Ishikawa (cell line): ENCODE results near the gene NUB1.

Experiments
- CEBPB ChIP-seq: IDR thresholded peaks from 2 replicates; pipeline ENCODE4 v1.6.1; 2012
- CREB1 ChIP-seq: IDR thresholded peaks from 2 replicates; pipeline ENCODE4 v1.6.1; 2012; ENCODE audit warnings: low read depth
- EGR1 ChIP-seq: IDR thresholded peaks from 2 replicates; pipeline ENCODE4 v1.6.1; 2012
- EP300 ChIP-seq: IDR thresholded peaks from 2 replicates; pipeline ENCODE4 v1.6.1; 2012; ENCODE audit warnings: borderline replicate concordance
- FOXM1 ChIP-seq: IDR thresholded peaks from 2 replicates; pipeline ENCODE4 v1.6.1; 2012; ENCODE audit warnings: low read depth, borderline replicate concordance
- MAX ChIP-seq: IDR thresholded peaks from 2 replicates; pipeline ENCODE4 v1.6.1; 2012
- NFIC ChIP-seq: IDR thresholded peaks from 2 replicates; pipeline ENCODE4 v1.6.1; 2012
- RAD21 ChIP-seq: IDR thresholded peaks from 2 replicates; pipeline ENCODE4 v1.6.1; 2012; ENCODE audit warnings: low read depth
- REST ChIP-seq: IDR thresholded peaks from 2 replicates; pipeline ENCODE4 v1.6.1; 2012; ENCODE audit warnings: low read depth, mild to moderate bottlenecking
- TAF1 ChIP-seq: IDR thresholded peaks from 2 replicates; pipeline ENCODE4 v1.6.1; 2012; ENCODE audit warnings: low read depth, mild to moderate bottlenecking
- TCF12 ChIP-seq: IDR thresholded peaks from 2 replicates; pipeline ENCODE4 v1.6.1; 2012; ENCODE audit warnings: low read depth
- TEAD4 ChIP-seq: IDR thresholded peaks from 2 replicates; pipeline ENCODE4 v1.6.1; 2012
- YY1 ChIP-seq: IDR thresholded peaks from 2 replicates; pipeline ENCODE4 v1.6.1; 2012; ENCODE audit warnings: low read depth
- ZBTB7A ChIP-seq: IDR thresholded peaks from 2 replicates; pipeline ENCODE4 v1.6.1; 2012; ENCODE audit warnings: low read depth
- TF ChIP-seq, protein P1 (sequence below): IDR thresholded peaks from 2 replicates; pipeline ENCODE4 v1.6.1; 2012

The NUB1 gene

GRCh38 chr7:151387161-151388006 is 45.8 kb downstream of the NUB1 start:
- TF ChIP-seq ZBTB7A (no peak), RAD21 (no peak), TAF1 (no peak), EGR1 (no peak), MAX (no peak), REST (no peak), CEBPB (no peak), CREB1 (no peak), YY1 (no peak), TEAD4 (no peak), EP300 (no peak), NFIC (no peak), TCF12 (no peak)

DNA sequence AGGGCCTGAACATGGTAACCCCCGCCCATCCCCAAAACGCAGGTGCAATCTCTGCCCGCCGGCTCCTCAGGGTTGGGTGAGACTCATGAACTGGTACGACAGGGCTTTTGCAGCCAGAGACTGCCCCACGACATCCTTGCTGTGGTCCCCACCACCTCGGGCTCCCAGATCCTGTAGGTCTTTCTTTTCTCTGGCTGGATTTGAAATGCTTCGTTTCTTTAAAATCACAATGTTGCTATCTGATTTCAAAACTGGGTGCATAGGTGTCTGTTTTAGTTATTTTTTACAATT is 46.3 kb downstream of the NUB1 start:
- TF ChIP-seq TAF1: no peak
- TF ChIP-seq YY1: no peak
- no peak for TF ChIP-seq TEAD4
- no peak for TF ChIP-seq NFIC
- TF ChIP-seq EP300: no peak
- no peak for TF ChIP-seq RAD21

DNA sequence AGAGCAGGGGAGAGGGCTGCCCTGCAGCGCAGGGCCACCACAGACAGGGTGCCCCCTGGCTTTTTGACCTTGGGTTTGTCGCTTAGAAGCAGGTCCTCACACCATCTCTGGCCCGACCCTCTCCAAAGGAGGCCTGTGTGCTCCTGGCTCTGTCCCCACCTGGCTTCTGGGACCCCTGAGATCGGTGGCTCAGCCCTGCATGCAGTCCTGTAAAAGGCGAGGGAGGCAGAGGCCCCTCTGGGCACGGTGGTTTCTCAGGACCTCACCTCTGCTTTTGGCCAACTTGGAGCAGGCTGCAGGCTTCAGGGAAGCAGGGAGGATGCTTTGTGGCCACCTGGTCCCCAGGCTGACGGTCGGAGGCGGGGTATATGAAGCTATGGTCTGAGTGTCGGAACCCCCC is 46.8 kb downstream of the NUB1 start:
- TF ChIP-seq YY1: no peak
- no peak for TF ChIP-seq REST
- TF ChIP-seq, protein P1, sequence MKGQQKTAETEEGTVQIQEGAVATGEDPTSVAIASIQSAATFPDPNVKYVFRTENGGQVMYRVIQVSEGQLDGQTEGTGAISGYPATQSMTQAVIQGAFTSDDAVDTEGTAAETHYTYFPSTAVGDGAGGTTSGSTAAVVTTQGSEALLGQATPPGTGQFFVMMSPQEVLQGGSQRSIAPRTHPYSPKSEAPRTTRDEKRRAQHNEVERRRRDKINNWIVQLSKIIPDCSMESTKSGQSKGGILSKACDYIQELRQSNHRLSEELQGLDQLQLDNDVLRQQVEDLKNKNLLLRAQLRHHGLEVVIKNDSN: no peak
- no peak for TF ChIP-seq RAD21
- TF ChIP-seq MAX: no peak
- no peak for TF ChIP-seq ZBTB7A
- TF ChIP-seq FOXM1: no peak
- TF ChIP-seq NFIC: no peak
- no peak for TF ChIP-seq TCF12

DNA sequence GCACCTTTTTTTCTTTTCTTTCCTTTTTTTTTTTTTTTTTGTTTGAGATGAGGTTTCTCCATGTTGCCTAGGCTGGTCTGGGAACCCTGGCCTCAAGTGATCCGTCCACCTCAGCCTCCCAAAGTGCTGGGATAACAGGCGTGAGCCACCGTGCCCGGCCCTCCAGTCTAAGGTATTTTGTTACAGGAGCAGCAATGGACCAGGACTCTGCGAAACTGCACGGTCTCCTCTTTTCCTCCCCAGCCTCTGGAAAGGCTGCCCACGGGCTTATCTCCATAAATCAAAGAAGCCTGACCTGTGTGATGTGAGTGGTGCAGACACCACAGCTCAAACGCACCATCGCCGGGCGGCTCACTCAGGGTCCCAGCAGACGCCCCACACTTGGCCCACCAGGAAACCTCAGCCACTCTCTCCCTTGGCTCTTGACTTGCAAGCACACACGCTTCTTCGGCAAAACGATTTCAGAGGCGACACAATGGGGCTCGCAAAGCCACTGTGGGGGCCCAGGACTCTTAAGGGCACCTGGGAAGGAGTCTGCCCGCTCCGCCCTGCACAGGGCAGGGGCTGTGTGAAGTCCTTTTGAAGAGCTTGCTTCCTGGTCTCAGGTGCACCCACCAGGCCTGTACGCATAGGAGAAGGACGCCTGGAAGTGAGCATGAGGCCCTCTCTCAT is 47.6 kb downstream of the NUB1 start:
- TF ChIP-seq, protein P1: no peak
- TF ChIP-seq EGR1 (no peak), MAX (no peak), CREB1 (no peak), EP300 (no peak), CEBPB (no peak), ZBTB7A (no peak), TCF12 (no peak), REST (no peak), TEAD4 (no peak), TAF1 (no peak), YY1 (no peak), NFIC (no peak)
